ENCODE data around the gene CLUH.

Gene CLUH

DNA sequence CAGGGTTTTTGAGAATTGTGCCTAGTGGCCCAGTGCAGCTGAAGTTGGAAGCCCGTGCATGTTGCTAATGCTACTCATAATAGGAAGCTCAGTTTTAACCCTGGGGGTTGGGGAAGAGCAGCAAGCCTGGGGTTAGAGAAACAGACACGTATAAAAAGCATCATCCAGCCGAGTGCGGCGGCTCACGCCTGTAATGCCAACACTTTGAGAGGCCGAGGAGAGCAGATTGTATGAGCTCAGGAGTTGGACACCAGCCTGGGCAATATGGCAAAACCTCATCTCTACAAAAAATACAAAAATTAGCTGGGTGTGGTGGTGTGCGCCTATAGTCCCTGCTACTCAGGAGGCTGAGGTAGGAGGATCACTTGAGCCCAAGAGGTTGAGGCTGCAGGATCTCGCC lies 2.3 kb upstream of the CLUH start:
- Histone ChIP-seq H3K4me1 (ENCODE audit: control insufficient read depth, low read length) (peaks cover 25% of the 10 kb centered on the region), H3F3A (ENCODE audit: control insufficient read depth, insufficient read depth) (no peaks in the 10 kb centered on the region), H3K27ac (ENCODE audit: low read depth, low read length) (no peak overlapping the region), H3K9me3 (ENCODE audit: control insufficient read depth, insufficient read depth, low read length) (no peaks in the 10 kb centered on the region), H4K20me1 (ENCODE audit: control insufficient read depth, insufficient read depth, low read depth, low read length) (peaks cover 8% of the 10 kb centered on the region; the same call in 1 of the 2 replicates), H3K4me3 (ENCODE audit: low read length) (no peak overlapping the region), H3K79me2 (ENCODE audit: control insufficient read depth, low read length) (peaks cover 43% of the 10 kb centered on the region), H3K36me3 (ENCODE audit: control insufficient read depth, low read length) (peaks cover 12% of the 10 kb centered on the region), H3K9me2 (replicated peaks; ENCODE audit: control insufficient read depth, low read length) (no peaks in the 10 kb centered on the region), H3K4me2 (ENCODE audit: low read length) (peak overlapping the region; percentile 2; the same call in 1 of the 2 replicates), H3K27me3 (ENCODE audit: control insufficient read depth, low read length) (no peaks in the 10 kb centered on the region)
- TF ChIP-seq CTCF (IDR thresholded peaks at IDR 0.05; ENCODE audit: low read depth, low read length, poor library complexity, severe bottlenecking) (no peak), EZH2phosphoT487 (IDR thresholded peaks at IDR 0.05; ENCODE audit: borderline replicate concordance, low read length) (no peak)

- H3K27ac ChIP-seq (ENCODE audit: low read depth, low read length): peak overlapping the region; percentile 46
- peaks cover 17% of the 10 kb centered on the region for H4K20me1 ChIP-seq (ENCODE audit: control insufficient read depth, insufficient read depth, low read depth, low read length)
- peaks cover 58% of the 10 kb centered on the region for H3K79me2 ChIP-seq (ENCODE audit: control insufficient read depth, low read length)
- H3F3A ChIP-seq (ENCODE audit: control insufficient read depth, insufficient read depth): no peaks in the 10 kb centered on the region
- no peak for TF ChIP-seq EZH2phosphoT487 (IDR thresholded peaks at IDR 0.05; ENCODE audit: borderline replicate concordance, low read length)
- no peak for TF ChIP-seq CTCF (IDR thresholded peaks at IDR 0.05; ENCODE audit: low read depth, low read length, poor library complexity, severe bottlenecking)
- H3K27me3 ChIP-seq (ENCODE audit: control insufficient read depth, low read length): no peaks in the 10 kb centered on the region
- H3K4me3 ChIP-seq (ENCODE audit: low read length): peak overlapping the region; percentile 95
- H3K9me3 ChIP-seq (ENCODE audit: control insufficient read depth, insufficient read depth, low read length): no peaks in the 10 kb centered on the region
- H3K4me2 ChIP-seq (ENCODE audit: low read length): peak overlapping the region; percentile 100
- peaks cover 23% of the 10 kb centered on the region for H3K36me3 ChIP-seq (ENCODE audit: control insufficient read depth, low read length)
- H3K9me2 ChIP-seq (replicated peaks; ENCODE audit: control insufficient read depth, low read length): no peaks in the 10 kb centered on the region
- H3K4me1 ChIP-seq (ENCODE audit: control insufficient read depth, low read length): peaks cover 34% of the 10 kb centered on the region
Observed at GRCh38 chr17:2712300-2713043, 908 bp upstream of the CLUH start.

- H3K27ac ChIP-seq (ENCODE audit: low read depth, low read length): peak overlapping the region; percentile 28
- peak overlapping the region; percentile 95 for H3K4me3 ChIP-seq (ENCODE audit: low read length)
- no peaks in the 10 kb centered on the region for H3K9me2 ChIP-seq (replicated peaks; ENCODE audit: control insufficient read depth, low read length)
- TF ChIP-seq CTCF (IDR thresholded peaks at IDR 0.05; ENCODE audit: low read depth, low read length, poor library complexity, severe bottlenecking) (peak; percentile 16), EZH2phosphoT487 (IDR thresholded peaks at IDR 0.05; ENCODE audit: borderline replicate concordance, low read length) (no peak)
- H3K4me2 ChIP-seq (ENCODE audit: low read length): peak overlapping the region; percentile 100
- H3F3A ChIP-seq (ENCODE audit: control insufficient read depth, insufficient read depth): no peaks in the 10 kb centered on the region
- H3K36me3 ChIP-seq (ENCODE audit: control insufficient read depth, low read length): peaks cover 35% of the 10 kb centered on the region
- H4K20me1 ChIP-seq (ENCODE audit: control insufficient read depth, insufficient read depth, low read depth, low read length): peaks cover 22% of the 10 kb centered on the region
- H3K9me3 ChIP-seq (ENCODE audit: control insufficient read depth, insufficient read depth, low read length): no peaks in the 10 kb centered on the region
- H3K79me2 ChIP-seq (ENCODE audit: control insufficient read depth, low read length): peaks cover 72% of the 10 kb centered on the region
- peaks cover 34% of the 10 kb centered on the region for H3K4me1 ChIP-seq (ENCODE audit: control insufficient read depth, low read length)
- H3K27me3 ChIP-seq (ENCODE audit: control insufficient read depth, low read length): no peaks in the 10 kb centered on the region
Observed at GRCh38 chr17:2710803-2711607, 559 bp downstream of the CLUH start.

Data from DOHH2 (cell line).